Measurements from ENCODE around the gene PTHLH.

Gene PTHLH

DNA sequence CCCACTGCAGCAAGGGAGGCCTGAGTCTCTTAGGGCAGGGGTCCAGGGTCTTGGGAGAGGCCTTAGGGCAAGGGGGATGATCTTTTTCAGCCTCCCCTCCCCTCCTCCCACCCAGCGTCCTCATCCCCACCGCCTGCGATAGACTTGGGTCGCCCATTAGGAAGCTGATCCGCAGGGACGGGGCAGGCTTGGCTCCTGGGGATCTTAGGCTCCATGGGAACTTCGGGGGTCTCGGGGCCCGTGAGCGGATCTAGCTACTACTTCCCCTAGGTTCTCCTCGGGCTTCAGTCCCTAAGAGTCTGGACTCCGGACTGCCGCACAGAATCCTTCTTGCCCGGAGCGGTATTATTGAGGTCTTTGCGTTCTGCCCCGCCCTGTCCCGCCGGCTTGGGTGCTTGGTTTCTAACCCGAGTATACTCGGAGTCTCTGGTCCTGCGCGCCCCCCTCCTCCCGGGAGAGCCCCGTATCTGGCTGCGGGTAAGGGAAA is 2.2 kb upstream of the PTHLH start:
- intact Hi-C loops (cut with DNase I; ENCODE audit: low total_unique reads) = no loop called here

GRCh38 chr12:27973487-27973890 is 956 bp upstream of the PTHLH start:
- DNase-seq = no peak
- Histone ChIP-seq H3K9me3 (no peaks in the 10 kb centered on the region), H3K27ac (no peak overlapping the region), H3K27me3 (peaks cover 0 to 42% of the 10 kb centered on the region in 2 donors), H3K4me3 (no peak overlapping the region), H3K36me3 (no peaks in the 10 kb centered on the region), H3K4me1 (peaks cover 0 to 45% (median 30%) of the 10 kb centered on the region in 4 donors)
- intact Hi-C loops (cut with DNase I; ENCODE audit: low total_unique reads) = no loop called here
- TF ChIP-seq, protein P1, sequence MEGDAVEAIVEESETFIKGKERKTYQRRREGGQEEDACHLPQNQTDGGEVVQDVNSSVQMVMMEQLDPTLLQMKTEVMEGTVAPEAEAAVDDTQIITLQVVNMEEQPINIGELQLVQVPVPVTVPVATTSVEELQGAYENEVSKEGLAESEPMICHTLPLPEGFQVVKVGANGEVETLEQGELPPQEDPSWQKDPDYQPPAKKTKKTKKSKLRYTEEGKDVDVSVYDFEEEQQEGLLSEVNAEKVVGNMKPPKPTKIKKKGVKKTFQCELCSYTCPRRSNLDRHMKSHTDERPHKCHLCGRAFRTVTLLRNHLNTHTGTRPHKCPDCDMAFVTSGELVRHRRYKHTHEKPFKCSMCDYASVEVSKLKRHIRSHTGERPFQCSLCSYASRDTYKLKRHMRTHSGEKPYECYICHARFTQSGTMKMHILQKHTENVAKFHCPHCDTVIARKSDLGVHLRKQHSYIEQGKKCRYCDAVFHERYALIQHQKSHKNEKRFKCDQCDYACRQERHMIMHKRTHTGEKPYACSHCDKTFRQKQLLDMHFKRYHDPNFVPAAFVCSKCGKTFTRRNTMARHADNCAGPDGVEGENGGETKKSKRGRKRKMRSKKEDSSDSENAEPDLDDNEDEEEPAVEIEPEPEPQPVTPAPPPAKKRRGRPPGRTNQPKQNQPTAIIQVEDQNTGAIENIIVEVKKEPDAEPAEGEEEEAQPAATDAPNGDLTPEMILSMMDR (IDR thresholded peaks at IDR 0.05) = no peak

More for the DNA sequence above, 2.2 kb upstream of the PTHLH start:
- TF ChIP-seq, protein P1 (IDR thresholded peaks at IDR 0.05) = no peak
- H3K9me3 ChIP-seq = no peaks in the 10 kb centered on the region
- DNase-seq = no peak
- H3K27ac ChIP-seq = no peak overlapping the region
- H3K4me1 ChIP-seq = peaks cover 0 to 32% (median 19%) of the 10 kb centered on the region in 4 donors
- peak overlapping the region; percentile 13 to 27 for H3K4me3 ChIP-seq
- no peaks in the 10 kb centered on the region for H3K36me3 ChIP-seq
- H3K27me3 ChIP-seq = peaks cover 0 to 42% of the 10 kb centered on the region in 2 donors

DNA sequence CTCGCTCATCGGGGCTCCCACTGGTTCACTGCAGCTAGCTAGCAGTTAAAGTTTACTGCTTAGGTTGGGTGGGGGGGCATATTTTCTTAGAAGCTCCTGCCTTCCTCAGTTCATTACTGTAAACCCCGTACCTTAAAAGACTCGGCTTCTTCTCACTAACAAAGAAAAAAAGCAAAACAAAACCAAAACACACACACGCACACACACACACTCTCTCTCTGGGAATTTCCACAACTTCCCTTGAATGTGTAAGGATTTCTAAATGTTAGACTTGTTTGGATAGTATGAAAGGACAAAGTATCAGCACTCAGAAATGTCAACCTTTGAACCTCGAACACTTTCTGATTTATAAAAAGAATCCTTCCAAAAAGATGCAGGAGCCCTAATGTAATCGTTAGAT is 927 bp downstream of the PTHLH start:
- H3K27ac ChIP-seq = no peak overlapping the region
- H3K4me3 ChIP-seq = no peak overlapping the region
- no peak for DNase-seq
- H3K27me3 ChIP-seq = peaks cover 0 to 54% of the 10 kb centered on the region in 2 donors
- H3K36me3 ChIP-seq = no peaks in the 10 kb centered on the region
- H3K9me3 ChIP-seq = no peaks in the 10 kb centered on the region
- intact Hi-C loops (cut with DNase I; ENCODE audit: low total_unique reads) = no loop called here
- TF ChIP-seq, protein P1 (IDR thresholded peaks at IDR 0.05) = no peak
- H3K4me1 ChIP-seq = peaks cover 0 to 62% (median 32%) of the 10 kb centered on the region in 4 donors

- intact Hi-C loops (cut with DNase I; ENCODE audit: low total_unique reads) = no loop called here
- TF ChIP-seq, protein P1 (IDR thresholded peaks at IDR 0.05) = no peak
- H3K4me3 ChIP-seq = peak overlapping the region; percentile 47 to 61
- peaks cover 0 to 66% (median 32%) of the 10 kb centered on the region in 4 donors for H3K4me1 ChIP-seq
- peak in 1 of 2 donors; percentile 28 for DNase-seq
- H3K27me3 ChIP-seq = peaks cover 0 to 54% of the 10 kb centered on the region in 2 donors
- no peaks in the 10 kb centered on the region for H3K9me3 ChIP-seq
- H3K27ac ChIP-seq = peak overlapping the region in 1 of 2 donors; percentile 17
- no peaks in the 10 kb centered on the region for H3K36me3 ChIP-seq
Observed at GRCh38 chr12:27971121-27971489, 1.4 kb downstream of the PTHLH start.

- peaks cover 0 to 65% (median 29%) of the 10 kb centered on the region in 4 donors for H3K4me1 ChIP-seq
- H3K36me3 ChIP-seq = no peaks in the 10 kb centered on the region
- peak in 1 of 2 donors; percentile 24 for DNase-seq
- H3K4me3 ChIP-seq = peak overlapping the region; percentile 47 to 61
- TF ChIP-seq, protein P1 (IDR thresholded peaks at IDR 0.05) = no peak
- intact Hi-C loops (cut with DNase I; ENCODE audit: low total_unique reads) = no loop called here
- no peaks in the 10 kb centered on the region for H3K9me3 ChIP-seq
- peaks cover 0 to 48% of the 10 kb centered on the region in 2 donors for H3K27me3 ChIP-seq
- H3K27ac ChIP-seq = peak overlapping the region; percentile 17 to 66
Observed at GRCh38 chr12:27970401-27971120, 2.0 kb downstream of the PTHLH start.

All from tibial artery (tissue), 4 donors.